Measurements from ENCODE around the gene CASZ1. TPM values are rescaled to one million over a fixed set of nuclear protein-coding genes. Genes with fewer than 3 reads are reported as not detected.

The CASZ1 gene
- total RNA-seq, 1 experiment from 2014 or later = 3.9 TPM

GRCh38 chr1:10669570-10669969, 126.9 kb downstream of the CASZ1 start:
- no peak overlapping the region for H4K8ac ChIP-seq (replicated peaks; ENCODE audit: insufficient read length, low read depth, low read length)
- H4K20me1 ChIP-seq (ENCODE audit: control insufficient read depth, insufficient read depth, insufficient read length) = no peaks in the 10 kb centered on the region
- WGBS (ENCODE audit: extremely low coverage, insufficient read length, low lambda C conversion rate) = no CpG with 5 or more reads among the region's 12 CpGs
- H3K9me3 ChIP-seq (ENCODE audit: control insufficient read depth, low read depth, low read length) = no peaks in the 10 kb centered on the region
- no peak overlapping the region for H3K4ac ChIP-seq (ENCODE audit: low read depth, low read length)
- H3K79me2 ChIP-seq (ENCODE audit: insufficient read depth, low read length) = no peaks in the 10 kb centered on the region
- no peak overlapping the region for H3K56ac ChIP-seq (ENCODE audit: insufficient read length, low read depth, low read length)
- H2BK5ac ChIP-seq (ENCODE audit: insufficient read length, low read length) = no peak overlapping the region
- no peak overlapping the region for H3K23ac ChIP-seq (ENCODE audit: insufficient read length, low read depth, low read length)
- no peak overlapping the region for H3K18ac ChIP-seq (ENCODE audit: insufficient read length, low read depth, low read length)
- no peak overlapping the region for H2BK15ac ChIP-seq (ENCODE audit: low read depth, low read length)
- no peaks in the 10 kb centered on the region for H3K23me2 ChIP-seq (ENCODE audit: insufficient read length, low read depth, low read length, poor library complexity, severe bottlenecking)
- no peak overlapping the region for H3K9ac ChIP-seq (ENCODE audit: extremely low read depth, insufficient read length, low read length)
- no peak overlapping the region for H3T11ph ChIP-seq (ENCODE audit: low read length)
- no peaks in the 10 kb centered on the region for H3K9me3 Mint-ChIP-seq
- H3K27me3 Mint-ChIP-seq (ENCODE audit: low read depth) = no peaks in the 10 kb centered on the region
- H3K4me3 Mint-ChIP-seq = no peak overlapping the region
- H3K4me1 Mint-ChIP-seq = peaks cover 4 to 26% of the 10 kb centered on the region in 2 experiments
- H3K27me3 ChIP-seq (ENCODE audit: insufficient read depth, low read length) = no peaks in the 10 kb centered on the region
- no peak overlapping the region for H2AFZ ChIP-seq (ENCODE audit: low read length)
- H3K4me1 ChIP-seq (ENCODE audit: insufficient read depth, low read length) = no peaks in the 10 kb centered on the region; the same call in 1 of the 2 replicates
- no peak overlapping the region for H3K14ac ChIP-seq (ENCODE audit: insufficient read depth, low read length)
- DNase-seq = no peak
- no peak overlapping the region for H3K27ac Mint-ChIP-seq
- no peaks in the 10 kb centered on the region for H3K79me1 ChIP-seq (ENCODE audit: insufficient read depth, low read depth, low read length, poor library complexity, severe bottlenecking)
- no peak overlapping the region for H4K91ac ChIP-seq (ENCODE audit: insufficient read length, low read depth, low read length)
- no peak overlapping the region for H3K27ac ChIP-seq (ENCODE audit: insufficient read length, low read depth, low read length)
- H2AK5ac ChIP-seq (ENCODE audit: insufficient read length, low read length) = no peak overlapping the region
- H2BK20ac ChIP-seq (ENCODE audit: low read depth, low read length, poor library complexity, severe bottlenecking) = no peak overlapping the region
- no peak overlapping the region for H4K5ac ChIP-seq (ENCODE audit: insufficient read length, low read depth, low read length)
- no peak overlapping the region for H2BK120ac ChIP-seq (ENCODE audit: low read depth, low read length, poor library complexity, severe bottlenecking)
- TF ChIP-seq CTCF (conservative IDR thresholded peaks at IDR 0.05) = no peak
- H2BK12ac ChIP-seq (ENCODE audit: insufficient read length, low read depth, low read length) = no peak overlapping the region
- H3K36me3 Mint-ChIP-seq (ENCODE audit: insufficient read depth in 1 of 3, low read depth in 3 of 3) = no peaks in the 10 kb centered on the region; a peak in 1 of 7 replicates
- H3K4me2 ChIP-seq (ENCODE audit: insufficient read depth, insufficient read length, low read length) = no peak overlapping the region

Measured in H9 (cell line).